Liver (tissue), 9 donors: ENCODE measurements around the gene USP47. TPM values are rescaled to one million over a fixed set of nuclear protein-coding genes. Genes with fewer than 3 reads are reported as not detected.

Experiments used
- DNase-seq: peaks from one replicate; pipeline ENCODE4 v3.0.0-alpha.2; 2017; ENCODE audit warnings: low spot score
- H3K27ac ChIP-seq, 2 donors: one replicate each; pipeline ENCODE4 v1.7.0; 2013; ENCODE audit warnings: inconsistent platforms in 2 of 2, low read length in 2 of 2, control low read depth in 1 of 2, low read depth in 1 of 2, mild to moderate bottlenecking in 1 of 2
- H3K27me3 ChIP-seq, 4 donors: one replicate each; pipeline versions ENCODE4 v1.6.1 to v1.7.0; 2013; ENCODE audit warnings: low read length in 3 of 4, inconsistent platforms in 1 of 4, mild to moderate bottlenecking in 1 of 4, moderate library complexity in 1 of 4; ENCODE audit not compliant: control insufficient read depth in 4 of 4, insufficient read depth in 4 of 4
- H3K36me3 ChIP-seq, 4 donors: one replicate each; pipeline versions ENCODE4 v1.6.1 to v1.7.0; 2013; ENCODE audit warnings: low read length in 3 of 4, mild to moderate bottlenecking in 3 of 4, low read depth in 1 of 4, moderate library complexity in 1 of 4; ENCODE audit not compliant: control insufficient read depth in 4 of 4, insufficient read depth in 3 of 4
- H3K4me1 ChIP-seq, 4 donors: one replicate each; pipeline versions ENCODE4 v1.6.1 to v1.7.0; 2013; ENCODE audit warnings: low read length in 3 of 4, mild to moderate bottlenecking in 3 of 4, moderate library complexity in 1 of 4; ENCODE audit not compliant: control insufficient read depth in 4 of 4, insufficient read depth in 4 of 4
- H3K4me3 ChIP-seq, 3 donors: one replicate each; pipeline versions ENCODE4 v1.6.1 to v1.7.0; 2013; ENCODE audit warnings: low read length in 3 of 3, control low read depth in 1 of 3, low read depth in 1 of 3, mild to moderate bottlenecking in 1 of 3
- H3K9ac ChIP-seq, 2 donors: one replicate each; pipeline ENCODE4 v1.7.0; 2013; ENCODE audit warnings: low read length in 2 of 2, mild to moderate bottlenecking in 2 of 2, moderate library complexity in 2 of 2, control low read depth in 1 of 2, low read depth in 1 of 2
- H3K9me3 ChIP-seq, 4 donors: one replicate each; pipeline versions ENCODE4 v1.6.1 to v1.7.0; 2013; ENCODE audit warnings: low read length in 3 of 4; ENCODE audit not compliant: control insufficient read depth in 4 of 4
- ATF3 ChIP-seq: IDR thresholded peaks from 2 replicates; pipeline ENCODE4 v1.6.1; 2016; ENCODE audit warnings: antibody characterized with exemption
- CTCF ChIP-seq: fragments of 150-350 bp; IDR thresholded peaks from 2 replicates; pipeline ENCODE4 v1.5.1; 2017; ENCODE audit warnings: improper control_type of control experiment, low read depth, low read length; ENCODE audit not compliant: missing input control
- EGR1 ChIP-seq, 2 donors: IDR thresholded peaks; 2 replicates each; pipeline ENCODE4 v1.6.1; 2016 to 2018; ENCODE audit warnings: antibody characterized with exemption in 2 of 2, low read depth in 2 of 2
- FOXA1 ChIP-seq: IDR thresholded peaks from 2 replicates; pipeline ENCODE4 v1.6.1; 2016; ENCODE audit warnings: antibody characterized with exemption
- FOXA2 ChIP-seq: IDR thresholded peaks from 2 replicates; pipeline ENCODE4 v1.6.1; 2016; ENCODE audit warnings: antibody characterized with exemption
- GABPA ChIP-seq, 2 donors: IDR thresholded peaks in 1 of 2; conservative IDR thresholded peaks in 1 of 2; 2 replicates each; pipeline ENCODE4 v1.6.1; 2016; ENCODE audit warnings: antibody characterized with exemption in 2 of 2, mild to moderate bottlenecking in 1 of 2, moderate library complexity in 1 of 2
- HNF4A ChIP-seq, 2 donors: conservative IDR thresholded peaks; 2 replicates each; pipeline ENCODE4 v1.6.1; 2016; ENCODE audit warnings: antibody characterized with exemption in 2 of 2, mild to moderate bottlenecking in 2 of 2
- HNF4G ChIP-seq: IDR thresholded peaks from 2 replicates; pipeline ENCODE4 v1.6.1; 2016; ENCODE audit warnings: antibody characterized with exemption
- JUND ChIP-seq, 2 donors: IDR thresholded peaks; 2 replicates each; pipeline ENCODE4 v1.6.1; 2016; ENCODE audit warnings: antibody characterized with exemption in 2 of 2
- MAX ChIP-seq: IDR thresholded peaks from 2 replicates; pipeline ENCODE4 v1.6.1; 2016; ENCODE audit warnings: antibody characterized with exemption
- NR2F2 ChIP-seq: IDR thresholded peaks from 2 replicates; pipeline ENCODE4 v1.6.1; 2016; ENCODE audit warnings: antibody characterized with exemption
- RAD21 ChIP-seq, 2 donors: IDR thresholded peaks; 2 replicates each; pipeline ENCODE4 v1.6.1; 2016; ENCODE audit warnings: antibody characterized with exemption in 2 of 2, mild to moderate bottlenecking in 2 of 2
- REST ChIP-seq: IDR thresholded peaks from 2 replicates; pipeline ENCODE4 v1.6.1; 2016; ENCODE audit warnings: antibody characterized with exemption, mild to moderate bottlenecking
- RXRA ChIP-seq, 2 donors: IDR thresholded peaks; 2 replicates each; pipeline ENCODE4 v1.6.1; 2017 to 2018; ENCODE audit warnings: antibody characterized with exemption in 2 of 2, mild to moderate bottlenecking in 1 of 2
- SP1 ChIP-seq: IDR thresholded peaks from 2 replicates; pipeline ENCODE4 v1.6.1; 2018; ENCODE audit warnings: antibody characterized with exemption, mild to moderate bottlenecking
- TAF1 ChIP-seq: conservative IDR thresholded peaks from 2 replicates; pipeline ENCODE4 v1.6.1; 2016; ENCODE audit warnings: antibody characterized with exemption, mild to moderate bottlenecking
- YY1 ChIP-seq: IDR thresholded peaks from 2 replicates; pipeline ENCODE4 v1.6.1; 2016; ENCODE audit warnings: antibody characterized with exemption, mild to moderate bottlenecking
- WGBS: extraction: QIAGEN DNeasy Blood & Tissue Kit; methylation state at CpG from one replicate; pipeline ENCODE4 v1.1.7; 2013; 5-methylcytosine and 5-hydroxymethylcytosine counted together
- polyA plus RNA-seq, 2 donors: library from polyadenylated mRNA; stranded (reverse) in 1 of 2; unstranded in 1 of 2; fragments of 200-250 nt in 1 of 2; fragments of >200 nt in 1 of 2; fragmentation: Nextera tagmentation in 1 of 2; extraction: Ambion mirVana in 1 of 2; gene quantifications; one replicate each; pipeline versions ENCODE4 v1.2.1 to v1.2.3, GENCODE V29; 2013 to 2015
- total RNA-seq, 2 donors: library from RNA; depleted of rRNA; stranded (reverse); fragments of >200 nt; gene quantifications; one replicate each; pipeline ENCODE4 v1.2.3, GENCODE V29; 2014
- donor health status: healthy.
- donor health status: healthy.
- donor health status: healthy.
- donor health status: healthy.
- donor health status: healthy.

Gene USP47
- total and polyA plus RNA-seq, 4 donors: 14.9 to 55.1 (median 32.2) TPM

- Histone ChIP-seq H3K4me3 (no peak overlapping the region), H3K4me1 (peaks cover 0 to 20% (median 6%) of the 10 kb centered on the region in 4 donors), H3K36me3 (no peaks in the 10 kb centered on the region), H3K27ac (no peak overlapping the region), H3K27me3 (no peaks in the 10 kb centered on the region), H3K9ac (no peak overlapping the region), H3K9me3 (no peaks in the 10 kb centered on the region)
- TF ChIP-seq RXRA (IDR thresholded peaks at IDR 0.05) (no peak), FOXA1 (no peak), REST (no peak), EGR1 (IDR thresholded peaks at IDR 0.05; ENCODE audit: low read depth in 2 of 2) (no peak), JUND (IDR thresholded peaks at IDR 0.05) (no peak), RAD21 (IDR thresholded peaks at IDR 0.05) (no peak), YY1 (no peak), ATF3 (no peak), NR2F2 (no peak), MAX (no peak), FOXA2 (no peak), SP1 (no peak), CTCF (no peak), HNF4G (no peak), TAF1 (no peak), HNF4A (conservative IDR thresholded peaks at IDR 0.05) (no peak), GABPA (IDR thresholded peaks at IDR 0.05 in 1 of 2, conservative IDR thresholded peaks at IDR 0.05 in 1 of 2) (no peak)
- no peak for DNase-seq
- WGBS: 92% methylated on average over 35 of the region's 35 CpGs
Observed at GRCh38 chr11:11810764-11811726, 30.7 kb upstream of the USP47 start.
